ENCODE measurements around the gene DLGAP1.

The DLGAP1 gene

DNA sequence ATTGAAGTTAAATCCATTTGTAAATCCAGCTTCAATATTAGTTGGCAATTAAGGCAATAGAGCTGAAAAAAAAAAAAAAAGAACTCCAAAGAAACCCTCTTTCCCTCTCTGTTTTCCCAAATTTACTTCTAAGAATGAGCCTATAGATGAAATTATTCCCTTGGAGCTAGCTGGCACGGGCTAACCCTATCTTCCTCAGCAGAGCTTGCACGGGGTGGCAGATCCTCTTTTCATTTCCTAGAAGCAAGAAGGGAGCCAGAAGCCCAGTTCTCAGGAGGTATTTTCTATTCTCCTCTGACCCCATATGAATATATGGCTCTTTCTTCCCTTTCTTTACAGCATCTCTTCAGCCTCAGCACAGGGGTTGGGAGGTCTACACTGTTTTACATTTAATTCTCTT, 579.1 kb downstream of the DLGAP1 start:
- no peak overlapping the region for H3K18ac ChIP-seq (ENCODE audit: low read length)
- H3K4ac ChIP-seq (ENCODE audit: low read length): no peak overlapping the region
- H3K14ac ChIP-seq (ENCODE audit: low read length): no peak overlapping the region
- no peak overlapping the region for H3K23ac ChIP-seq (ENCODE audit: low read depth, low read length, poor library complexity)
- no peak for DNase-seq (ENCODE audit: low spot score)
- H4K91ac ChIP-seq (ENCODE audit: low read depth, low read length, poor library complexity): no peak overlapping the region
- peaks cover 2 to 3% of the 10 kb centered on the region in 2 donors for H3K4me1 ChIP-seq (ENCODE audit: control insufficient read depth in 2 of 2, insufficient read depth in 1 of 2, low read depth in 1 of 2, low read length in 2 of 2)
- H2AFZ ChIP-seq (ENCODE audit: low read length): no peak overlapping the region
- no peak overlapping the region for H2AK5ac ChIP-seq (ENCODE audit: low read depth, low read length)
- no CpG with 5 or more reads among the region's 2 CpGs for WGBS, 2 donors (ENCODE audit: extremely low coverage in 2 of 2, insufficient read length in 2 of 2, insufficient replicate concordance in 1 of 2)
- no peaks in the 10 kb centered on the region for H3K27me3 ChIP-seq (ENCODE audit: control insufficient read depth in 3 of 3, insufficient read depth in 3 of 3, low read depth in 1 of 3, low read length in 3 of 3)
- H4K8ac ChIP-seq (ENCODE audit: low read depth, low read length): no peak overlapping the region
- H3K27ac ChIP-seq (replicated peaks; ENCODE audit: low read length): no peak overlapping the region
- no peak overlapping the region for H2BK12ac ChIP-seq (ENCODE audit: low read length)
- H2BK120ac ChIP-seq (ENCODE audit: low read depth, low read length): no peak overlapping the region
- no peaks in the 10 kb centered on the region for H3K36me3 ChIP-seq (replicated peaks in 1 of 2; ENCODE audit: control insufficient read depth in 2 of 2, insufficient read depth in 2 of 2, low read length in 2 of 2)
- H3K9ac ChIP-seq (ENCODE audit: low read depth, low read length, poor library complexity): no peak overlapping the region
- no peaks in the 10 kb centered on the region for H3K79me1 ChIP-seq (ENCODE audit: low read depth, low read length)
- H3K4me3 ChIP-seq (ENCODE audit: low read length in 2 of 2): no peak overlapping the region
- H2BK5ac ChIP-seq (ENCODE audit: low read length): no peak overlapping the region
- no peaks in the 10 kb centered on the region for H3K9me3 ChIP-seq (replicated peaks in 1 of 2; ENCODE audit: control insufficient read depth in 2 of 2, insufficient read depth in 1 of 2, low read depth in 1 of 2, low read length in 2 of 2)
- no peak overlapping the region for H2BK15ac ChIP-seq (ENCODE audit: low read length)
- H3K4me2 ChIP-seq (ENCODE audit: insufficient read depth, low read length, poor library complexity, severe bottlenecking): no peak overlapping the region

DNA sequence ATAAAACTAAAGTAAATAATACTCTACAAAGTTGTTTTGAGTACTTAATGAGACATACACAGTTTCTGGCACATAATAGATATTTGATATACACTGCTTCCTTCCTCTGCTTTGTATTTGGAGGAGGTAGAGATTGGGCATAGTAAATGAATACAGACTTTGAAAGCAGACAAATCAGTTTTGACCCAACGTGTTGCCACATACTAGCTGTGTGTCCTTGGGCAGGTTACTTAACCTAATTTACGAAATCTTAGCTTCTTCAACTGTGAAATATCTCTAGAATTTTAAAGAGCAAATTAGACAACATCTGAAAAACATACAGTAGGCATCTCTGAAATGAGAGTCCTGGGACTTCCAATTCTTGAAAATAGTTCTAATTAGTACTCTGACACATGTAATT, 579.7 kb downstream of the DLGAP1 start:
- Histone ChIP-seq H4K8ac (ENCODE audit: low read depth, low read length) (no peak overlapping the region), H3K14ac (ENCODE audit: low read length) (no peak overlapping the region), H3K36me3 (replicated peaks in 1 of 2; ENCODE audit: control insufficient read depth in 2 of 2, insufficient read depth in 2 of 2, low read length in 2 of 2) (no peaks in the 10 kb centered on the region), H2AK5ac (ENCODE audit: low read depth, low read length) (no peak overlapping the region), H2BK12ac (ENCODE audit: low read length) (no peak overlapping the region), H3K4me1 (ENCODE audit: control insufficient read depth in 2 of 2, insufficient read depth in 1 of 2, low read depth in 1 of 2, low read length in 2 of 2) (peaks cover 2 to 3% of the 10 kb centered on the region in 2 donors), H2BK120ac (ENCODE audit: low read depth, low read length) (no peak overlapping the region), H3K79me1 (ENCODE audit: low read depth, low read length) (no peaks in the 10 kb centered on the region), H3K4me3 (ENCODE audit: low read length in 2 of 2) (no peak overlapping the region), H3K4ac (ENCODE audit: low read length) (no peak overlapping the region), H3K27me3 (ENCODE audit: control insufficient read depth in 3 of 3, insufficient read depth in 3 of 3, low read depth in 1 of 3, low read length in 3 of 3) (no peaks in the 10 kb centered on the region), H3K18ac (ENCODE audit: low read length) (no peak overlapping the region), H2BK5ac (ENCODE audit: low read length) (no peak overlapping the region), H3K4me2 (ENCODE audit: insufficient read depth, low read length, poor library complexity, severe bottlenecking) (no peak overlapping the region), H2BK15ac (ENCODE audit: low read length) (no peak overlapping the region), H3K9me3 (replicated peaks in 1 of 2; ENCODE audit: control insufficient read depth in 2 of 2, insufficient read depth in 1 of 2, low read depth in 1 of 2, low read length in 2 of 2) (no peaks in the 10 kb centered on the region), H3K27ac (replicated peaks; ENCODE audit: low read length) (no peak overlapping the region), H4K91ac (ENCODE audit: low read depth, low read length, poor library complexity) (no peak overlapping the region), H3K23ac (ENCODE audit: low read depth, low read length, poor library complexity) (no peak overlapping the region), H3K9ac (ENCODE audit: low read depth, low read length, poor library complexity) (no peak overlapping the region), H2AFZ (ENCODE audit: low read length) (no peak overlapping the region)
- DNase-seq (ENCODE audit: low spot score): no peak
- WGBS, 2 donors (ENCODE audit: extremely low coverage in 2 of 2, insufficient read length in 2 of 2, insufficient replicate concordance in 1 of 2): no CpG with 5 or more reads among the region's 2 CpGs

- no peak overlapping the region for H2AK5ac ChIP-seq (ENCODE audit: low read depth, low read length)
These were observed 580.5 kb downstream of the DLGAP1 start for GRCh38 chr18:3874581-3874980.

DNA sequence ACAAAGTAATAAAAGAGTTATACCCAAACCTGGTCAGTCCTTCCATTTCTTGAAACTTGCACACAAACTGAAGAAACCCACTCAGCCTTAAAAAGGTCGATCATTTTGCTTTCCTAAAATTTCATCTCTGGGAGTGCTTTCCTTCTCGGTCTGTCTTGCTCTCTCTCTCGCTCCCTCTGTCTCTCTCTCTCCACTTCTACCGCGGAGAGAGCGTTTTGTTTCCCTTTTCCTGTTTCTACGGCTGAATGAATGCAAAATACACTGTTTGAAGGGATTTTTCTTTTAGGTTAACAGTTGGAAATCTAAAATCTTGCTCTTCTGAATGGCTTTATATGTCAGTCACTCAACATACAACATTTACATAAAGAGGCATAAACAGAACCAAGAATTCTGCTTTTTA, 581.0 kb downstream of the DLGAP1 start:
- H3K4me3 ChIP-seq (ENCODE audit: low read length in 2 of 2): no peak overlapping the region
- H4K91ac ChIP-seq (ENCODE audit: low read depth, low read length, poor library complexity): no peak overlapping the region
- no peaks in the 10 kb centered on the region for H3K9me3 ChIP-seq (replicated peaks in 1 of 2; ENCODE audit: control insufficient read depth in 2 of 2, insufficient read depth in 1 of 2, low read depth in 1 of 2, low read length in 2 of 2)
- peak overlapping the region; percentile 27 for H2AFZ ChIP-seq (ENCODE audit: low read length)
- H2AK5ac ChIP-seq (ENCODE audit: low read depth, low read length): no peak overlapping the region
- H3K27ac ChIP-seq (replicated peaks; ENCODE audit: low read length): no peak overlapping the region
- no peaks in the 10 kb centered on the region for H3K36me3 ChIP-seq (replicated peaks in 1 of 2; ENCODE audit: control insufficient read depth in 2 of 2, insufficient read depth in 2 of 2, low read length in 2 of 2)
- H3K14ac ChIP-seq (ENCODE audit: low read length): no peak overlapping the region
- H2BK12ac ChIP-seq (ENCODE audit: low read length): no peak overlapping the region
- H3K79me1 ChIP-seq (ENCODE audit: low read depth, low read length): no peaks in the 10 kb centered on the region
- H3K4ac ChIP-seq (ENCODE audit: low read length): no peak overlapping the region
- H3K9ac ChIP-seq (ENCODE audit: low read depth, low read length, poor library complexity): no peak overlapping the region
- DNase-seq (ENCODE audit: low spot score): no peak
- no peaks in the 10 kb centered on the region for H3K27me3 ChIP-seq (ENCODE audit: control insufficient read depth in 3 of 3, insufficient read depth in 3 of 3, low read depth in 1 of 3, low read length in 3 of 3)
- H4K8ac ChIP-seq (ENCODE audit: low read depth, low read length): no peak overlapping the region
- no peak overlapping the region for H3K23ac ChIP-seq (ENCODE audit: low read depth, low read length, poor library complexity)
- WGBS, 2 donors (ENCODE audit: extremely low coverage in 2 of 2, insufficient read length in 2 of 2, insufficient replicate concordance in 1 of 2): no CpG with 5 or more reads among the region's 7 CpGs
- H2BK120ac ChIP-seq (ENCODE audit: low read depth, low read length): no peak overlapping the region
- H3K4me2 ChIP-seq (ENCODE audit: insufficient read depth, low read length, poor library complexity, severe bottlenecking): no peak overlapping the region
- H2BK15ac ChIP-seq (ENCODE audit: low read length): no peak overlapping the region
- no peak overlapping the region for H2BK5ac ChIP-seq (ENCODE audit: low read length)
- no peak overlapping the region for H3K18ac ChIP-seq (ENCODE audit: low read length)
- H3K4me1 ChIP-seq (ENCODE audit: control insufficient read depth in 2 of 2, insufficient read depth in 1 of 2, low read depth in 1 of 2, low read length in 2 of 2): peaks cover 2 to 3% of the 10 kb centered on the region in 2 donors

More at GRCh38 chr18:3874581-3874980, 580.5 kb downstream of the DLGAP1 start:
- no peaks in the 10 kb centered on the region for H3K27me3 ChIP-seq (ENCODE audit: control insufficient read depth in 3 of 3, insufficient read depth in 3 of 3, low read depth in 1 of 3, low read length in 3 of 3)
- no peak overlapping the region for H3K4me3 ChIP-seq (ENCODE audit: low read length in 2 of 2)
- H4K8ac ChIP-seq (ENCODE audit: low read depth, low read length): no peak overlapping the region
- DNase-seq (ENCODE audit: low spot score): no peak
- H3K4me1 ChIP-seq (ENCODE audit: control insufficient read depth in 2 of 2, insufficient read depth in 1 of 2, low read depth in 1 of 2, low read length in 2 of 2): peaks cover 2 to 3% of the 10 kb centered on the region in 2 donors
- no peaks in the 10 kb centered on the region for H3K9me3 ChIP-seq (replicated peaks in 1 of 2; ENCODE audit: control insufficient read depth in 2 of 2, insufficient read depth in 1 of 2, low read depth in 1 of 2, low read length in 2 of 2)
- H2BK12ac ChIP-seq (ENCODE audit: low read length): no peak overlapping the region
- no peak overlapping the region for H2BK5ac ChIP-seq (ENCODE audit: low read length)
- no peak overlapping the region for H3K4ac ChIP-seq (ENCODE audit: low read length)
- H3K79me1 ChIP-seq (ENCODE audit: low read depth, low read length): no peaks in the 10 kb centered on the region
- H3K36me3 ChIP-seq (replicated peaks in 1 of 2; ENCODE audit: control insufficient read depth in 2 of 2, insufficient read depth in 2 of 2, low read length in 2 of 2): no peaks in the 10 kb centered on the region
- peak overlapping the region; percentile 27 for H2AFZ ChIP-seq (ENCODE audit: low read length)
- no peak overlapping the region for H4K91ac ChIP-seq (ENCODE audit: low read depth, low read length, poor library complexity)
- no CpG with 5 or more reads among the region's 3 CpGs for whole genome bisulfite sequencing, 2 donors (ENCODE audit: extremely low coverage in 2 of 2, insufficient read length in 2 of 2, insufficient replicate concordance in 1 of 2)
- no peak overlapping the region for H3K27ac ChIP-seq (replicated peaks; ENCODE audit: low read length)
- H2BK120ac ChIP-seq (ENCODE audit: low read depth, low read length): no peak overlapping the region
- no peak overlapping the region for H3K4me2 ChIP-seq (ENCODE audit: insufficient read depth, low read length, poor library complexity, severe bottlenecking)
- H2BK15ac ChIP-seq (ENCODE audit: low read length): no peak overlapping the region
- no peak overlapping the region for H3K18ac ChIP-seq (ENCODE audit: low read length)
- no peak overlapping the region for H3K9ac ChIP-seq (ENCODE audit: low read depth, low read length, poor library complexity)
- no peak overlapping the region for H3K14ac ChIP-seq (ENCODE audit: low read length)
- no peak overlapping the region for H3K23ac ChIP-seq (ENCODE audit: low read depth, low read length, poor library complexity)

All from neuronal stem cell (in vitro differentiated cells).